H1 (cell line): Measurements from ENCODE around the gene DNAJB5. TPM values are rescaled to one million over a fixed set of nuclear protein-coding genes. Genes with fewer than 3 reads are reported as not detected.

Experiments
- ATF3 ChIP-seq: IDR thresholded peaks from 2 replicates; pipeline ENCODE4 v1.6.1; 2011; ENCODE audit warnings: low read depth, mild to moderate bottlenecking, low read length; ENCODE audit not compliant: insufficient read depth
- CBX8 ChIP-seq: fragments of 300-800, 300-1000 bp; sonication (generic); IDR thresholded peaks from 2 replicates; pipeline ENCODE4 v1.7.1; 2016; ENCODE audit warnings: low read depth, low read length, borderline replicate concordance
- E2F6 ChIP-seq: IDR thresholded peaks from 2 replicates; pipeline ENCODE4 v1.6.1; 2012; ENCODE audit warnings: inconsistent platforms
- FOSL1 ChIP-seq: IDR thresholded peaks from 2 replicates; pipeline ENCODE4 v1.6.1; 2011; ENCODE audit warnings: mild to moderate bottlenecking, low read depth, low read length, moderate library complexity; ENCODE audit not compliant: insufficient read depth
- POU5F1 ChIP-seq: IDR thresholded peaks from 2 replicates; pipeline ENCODE4 v1.6.1; 2011; ENCODE audit warnings: low read depth, mild to moderate bottlenecking, low read length, moderate library complexity
- RFX5 ChIP-seq: IDR thresholded peaks from 2 replicates; pipeline ENCODE4 v1.6.1; 2011; ENCODE audit warnings: low read depth, low read length, improper control_type of control experiment, borderline replicate concordance
- polyA plus RNA-seq, 7 experiments: library from polyadenylated mRNA; depleted of rRNA in 3 of 7; stranded (reverse) in 5 of 7; unstranded in 2 of 7; fragments of >200 nt in 5 of 7; fragments of 200-250 nt in 2 of 7; gene quantifications; 1 replicate in 5 of 7; 2 replicates in 1 of 7; 4 replicates in 1 of 7; pipeline versions ENCODE4 v1.2.1 to v1.2.3, GENCODE V29; 2011 to 2013; ENCODE audit warnings: missing spikeins in 2 of 7, mixed read lengths in 2 of 7
- total RNA-seq: library from RNA; stranded (reverse); fragmentation: NEBNext Ultra II Directional; extraction: Animal tissue kit (Norgen Biotek cat#: 25700); gene quantifications from 2 replicates; pipeline ENCODE4 v1.2.1, GENCODE V29; 2021

The DNAJB5 gene
- total and polyA plus RNA-seq, 2 of the 8 experiments (the other 6 are each of a cell fraction or from before 2014, with no cell fraction given) = 25.0 to 34.1 TPM

DNA sequence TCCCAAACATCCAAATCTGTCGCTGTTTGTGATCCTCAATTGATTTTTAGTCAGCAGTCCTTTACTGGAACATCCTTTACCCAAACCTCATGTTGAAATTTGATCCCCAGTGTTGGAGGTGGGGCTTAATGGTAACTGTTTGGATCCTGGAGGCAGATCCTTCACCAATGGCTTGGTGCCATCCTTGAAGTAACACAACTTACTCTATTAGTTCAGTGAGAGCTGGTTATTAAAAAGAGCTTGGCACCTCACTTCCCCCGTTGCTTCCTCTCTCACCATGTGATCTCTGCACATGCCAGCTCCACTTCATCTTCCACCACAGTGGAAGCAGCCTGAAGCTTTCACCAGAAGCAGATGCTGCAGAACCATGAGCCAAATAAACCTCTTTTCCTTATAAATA, 40.3 kb downstream of the DNAJB5 start (continued):
- TF ChIP-seq E2F6 (no peak), CBX8 (no peak), FOSL1 (no peak), ATF3 (no peak), RFX5 (no peak), POU5F1 (no peak)
